ENCODE data around the gene VPS25.

DNA sequence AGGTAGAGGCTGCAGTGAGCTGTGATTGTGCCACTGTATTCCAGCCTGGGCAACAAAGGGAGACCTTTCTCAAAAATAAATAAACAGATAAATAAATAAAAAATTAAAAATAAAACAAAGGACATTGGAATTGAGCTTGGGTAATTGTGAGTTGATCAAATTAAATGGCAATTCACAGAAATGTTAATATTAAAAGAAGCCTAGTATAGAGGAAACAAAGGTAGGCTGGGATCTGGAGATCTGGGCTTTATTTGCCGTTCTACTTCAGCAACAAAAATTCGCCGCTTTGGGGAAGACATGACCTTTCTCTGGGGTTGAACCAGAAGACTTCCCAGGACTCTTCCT, 332 bp upstream of the VPS25 start:
- TF ChIP-seq POLR2A (IDR thresholded peaks at IDR 0.05), result no peak
- TF ChIP-seq, protein P1, sequence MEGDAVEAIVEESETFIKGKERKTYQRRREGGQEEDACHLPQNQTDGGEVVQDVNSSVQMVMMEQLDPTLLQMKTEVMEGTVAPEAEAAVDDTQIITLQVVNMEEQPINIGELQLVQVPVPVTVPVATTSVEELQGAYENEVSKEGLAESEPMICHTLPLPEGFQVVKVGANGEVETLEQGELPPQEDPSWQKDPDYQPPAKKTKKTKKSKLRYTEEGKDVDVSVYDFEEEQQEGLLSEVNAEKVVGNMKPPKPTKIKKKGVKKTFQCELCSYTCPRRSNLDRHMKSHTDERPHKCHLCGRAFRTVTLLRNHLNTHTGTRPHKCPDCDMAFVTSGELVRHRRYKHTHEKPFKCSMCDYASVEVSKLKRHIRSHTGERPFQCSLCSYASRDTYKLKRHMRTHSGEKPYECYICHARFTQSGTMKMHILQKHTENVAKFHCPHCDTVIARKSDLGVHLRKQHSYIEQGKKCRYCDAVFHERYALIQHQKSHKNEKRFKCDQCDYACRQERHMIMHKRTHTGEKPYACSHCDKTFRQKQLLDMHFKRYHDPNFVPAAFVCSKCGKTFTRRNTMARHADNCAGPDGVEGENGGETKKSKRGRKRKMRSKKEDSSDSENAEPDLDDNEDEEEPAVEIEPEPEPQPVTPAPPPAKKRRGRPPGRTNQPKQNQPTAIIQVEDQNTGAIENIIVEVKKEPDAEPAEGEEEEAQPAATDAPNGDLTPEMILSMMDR (IDR thresholded peaks at IDR 0.05), result no peak
- no peak for TF ChIP-seq POLR2AphosphoS5 (IDR thresholded peaks at IDR 0.05)
- TF ChIP-seq EP300 (IDR thresholded peaks at IDR 0.05), result no peak
